Spleen (tissue), 11 donors: ENCODE results near the gene DIS3L. TPM values are rescaled to one million over a fixed set of nuclear protein-coding genes. Genes with fewer than 3 reads are reported as not detected.

Source experiments
- polyA plus RNA-seq, 3 donors: library from polyadenylated mRNA; stranded (reverse); fragments of 200-250 nt; gene quantifications; one replicate each; pipeline ENCODE4 v1.2.1, GENCODE V29; 2013
- small RNA-seq, 4 donors: library from RNA; depleted of rRNA; stranded (forward); fragments of <200 nt; gene quantifications; one replicate each; pipeline ENCODE3, GENCODE V24; 2016
- total RNA-seq, 7 donors: library from RNA; depleted of rRNA in 3 of 7; stranded (reverse); fragments of >200 nt in 3 of 7; fragmentation: NEBNext Ultra II Directional in 4 of 7; extraction: Animal tissue kit (Norgen Biotek cat#: 25700) in 4 of 7; gene quantifications; one replicate each; pipeline versions ENCODE4 v1.1.0 to v1.2.1, GENCODE V29; 2016 to 2021
- donor health status: healthy with polysubstance abuse.
- donor health status: DM: no; HTN: no; CAD: no; lungs with moderate emphysema.
- donor health status: DM: no; HTN: no; CAD: no.
- donor health status: Bipolar disorder and iron deficiency.
- donor health status: healthy.
- donor health status: DM: no; HTN: no; CAD: no.
- donor health status: DM: yes; HTN: yes; CAD: no.

Gene DIS3L
- total and polyA plus RNA-seq, 10 donors = 8.8 to 30.7 (median 25.4) TPM

Small RNA genes within 50 kb of the gene (small RNA-seq; reads per million reads assigned to genes)
- 0 reads per million in 4 donors for gene RF00019
- 17.6 to 49.1 (median 21.6) reads per million in 4 donors for gene SCARNA14

Other genes with a start within 250 kb of the DIS3L start
- gene MEGF11, start 39.8 kb upstream of the DIS3L start, total RNA-seq = under 1 TPM in 4 of 7 donors, not detected in 3; 0.14 to 0.61 (median 0.39) TPM
- gene MEGF11, start 39.8 kb upstream of the DIS3L start, polyA plus RNA-seq = under 1 TPM in 2 of 3 donors, not detected in 1; 0.02 to 0.03 TPM
- gene TIPIN, start 63.1 kb downstream of the DIS3L start, total RNA-seq = 1 to 10 TPM; 5.2 to 9.4 (median 7.7) TPM
- 1 to 10 TPM; 2.7 to 4.9 (median 4.8) TPM for gene TIPIN, start 63.1 kb downstream of the DIS3L start, polyA plus RNA-seq
- 10 to 100 TPM; 36.3 to 56.9 (median 47.4) TPM for gene MAP2K1, start 93.3 kb downstream of the DIS3L start, total RNA-seq
- 10 to 100 TPM; 20.2 to 34.1 (median 30.1) TPM for gene MAP2K1, start 93.3 kb downstream of the DIS3L start, polyA plus RNA-seq
- 10 to 100 TPM; 20.0 to 37.2 (median 25.2) TPM for gene SNAPC5, start 204.2 kb downstream of the DIS3L start, total RNA-seq
- gene SNAPC5, start 204.2 kb downstream of the DIS3L start, polyA plus RNA-seq = 10 to 100 TPM; 30.6 to 46.8 (median 34.3) TPM
- gene RPL4, start 211.3 kb downstream of the DIS3L start, total RNA-seq = 1,000 to 10,000 TPM; 1,508 to 3,988 (median 2,104) TPM
- 1,000 to 10,000 TPM; 3,203 to 4,384 (median 4,018) TPM for gene RPL4, start 211.3 kb downstream of the DIS3L start, polyA plus RNA-seq
- 10 to 100 TPM in 1 of 7 donors, 1 to 10 TPM in 6; 5.6 to 12.8 (median 9.0) TPM for gene ZWILCH, start 211.8 kb downstream of the DIS3L start, total RNA-seq
- gene ZWILCH, start 211.8 kb downstream of the DIS3L start, polyA plus RNA-seq = 1 to 10 TPM; 3.6 to 5.0 (median 4.2) TPM